8988T (cell line): ENCODE measurements around the gene SNX32.

Source experiments
- DNase-seq: peaks from one replicate; pipeline ENCODE4 v3.0.0; 2011

Gene SNX32

DNA sequence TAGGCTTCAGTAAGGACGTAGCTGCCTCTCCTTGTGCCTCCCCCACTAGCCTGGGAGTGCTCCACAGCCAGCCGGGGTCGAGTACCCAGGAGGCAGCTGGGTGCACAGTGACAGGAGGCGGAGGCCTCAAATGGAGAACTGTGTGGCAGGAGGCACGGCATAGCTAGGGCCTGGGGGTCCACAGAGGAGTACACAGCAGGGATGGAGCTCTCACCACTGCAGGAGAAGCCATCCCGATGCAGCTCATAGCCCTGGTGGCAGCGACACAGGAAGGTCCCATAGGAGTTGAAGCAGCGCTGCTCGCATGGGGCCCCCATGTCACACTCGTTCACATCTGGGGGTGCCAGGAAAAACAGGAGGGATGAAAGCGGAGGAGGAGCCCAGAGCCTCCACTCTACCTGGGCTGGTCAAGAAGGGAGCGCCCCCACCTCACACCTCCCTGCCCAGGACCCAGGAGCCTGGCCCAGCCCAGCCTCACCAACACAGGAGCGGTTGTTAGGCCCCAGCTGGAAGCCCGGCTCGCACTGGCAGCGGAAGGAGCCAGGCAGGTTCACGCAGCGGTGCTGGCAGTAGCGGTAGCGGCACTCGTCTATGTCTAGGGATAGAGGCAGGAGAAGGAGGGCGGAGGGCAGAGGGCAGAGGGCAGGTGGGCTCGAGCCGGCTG, 36.0 kb downstream of the SNX32 start:
- DNase-seq: no peak

DNA sequence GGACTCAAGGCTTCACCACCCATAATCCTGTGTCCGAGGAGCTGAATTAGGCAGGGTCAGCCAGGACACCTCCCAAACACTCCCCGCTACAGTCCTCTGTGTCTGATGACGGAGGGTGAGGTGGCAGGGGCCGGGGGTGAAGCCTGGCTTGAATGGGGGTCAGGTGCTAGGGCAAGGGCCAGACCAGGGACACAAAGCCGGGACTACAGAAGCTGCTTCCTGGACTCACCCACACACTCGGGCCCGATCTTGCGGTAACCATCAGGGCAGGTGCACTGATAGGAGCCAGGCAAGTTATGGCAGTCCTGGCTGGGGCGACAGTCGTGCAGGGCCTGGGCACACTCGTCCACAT, 36.5 kb downstream of the SNX32 start:
- DNase-seq: no peak

- no peak for DNase-seq
These were observed 37.2 kb downstream of the SNX32 start for GRCh38 chr11:65870706-65871681.

- DNase-seq: no peak
These were observed 38.2 kb downstream of the SNX32 start for GRCh38 chr11:65871811-65872548.

DNA sequence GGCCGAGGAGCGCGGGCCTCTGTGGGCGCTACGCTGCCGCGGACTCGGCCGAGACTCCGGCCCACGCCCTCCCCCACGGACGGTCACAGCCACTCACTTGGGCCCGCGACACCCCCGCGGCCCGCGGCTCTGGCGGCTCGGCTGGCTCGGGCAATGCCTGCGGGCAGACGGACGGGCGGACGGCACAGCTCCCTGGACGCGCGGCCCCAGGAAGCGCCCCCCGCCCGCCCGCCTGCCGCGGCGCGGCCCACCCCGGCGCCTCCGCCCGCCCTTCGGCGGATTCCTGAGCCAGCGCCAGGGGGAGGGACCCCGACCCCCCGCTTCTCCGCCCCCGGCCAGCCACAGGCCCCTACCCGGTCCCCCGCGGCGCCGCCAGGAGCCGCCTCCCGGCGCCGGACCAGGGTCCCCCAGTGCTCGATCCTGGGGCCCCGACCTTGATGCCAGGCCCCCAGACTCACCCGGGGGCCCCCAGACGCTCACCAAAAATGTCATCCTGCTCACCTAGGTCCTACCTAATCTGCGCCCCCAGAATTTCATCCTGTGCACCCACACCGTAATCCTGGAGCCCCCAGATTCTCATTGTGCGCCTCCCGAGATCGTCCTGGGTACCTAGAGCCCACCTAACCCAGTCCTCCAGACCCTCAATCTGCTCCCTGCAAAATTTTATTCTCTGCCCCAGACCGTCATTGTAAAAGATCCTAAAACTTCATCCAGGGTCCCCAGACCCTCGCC, 39.0 kb downstream of the SNX32 start, which contains the start of gene EFEMP2:
Gene EFEMP2, minus strand, starts transcription at position 215 of the 732 bp plus-strand sequence. CDS start 446 bp downstream, outside the sequence.
- DNase-seq: no peak

GRCh38 chr11:65873318-65874156, 39.8 kb downstream of the SNX32 start:
- peak; percentile 100 for DNase-seq

DNA sequence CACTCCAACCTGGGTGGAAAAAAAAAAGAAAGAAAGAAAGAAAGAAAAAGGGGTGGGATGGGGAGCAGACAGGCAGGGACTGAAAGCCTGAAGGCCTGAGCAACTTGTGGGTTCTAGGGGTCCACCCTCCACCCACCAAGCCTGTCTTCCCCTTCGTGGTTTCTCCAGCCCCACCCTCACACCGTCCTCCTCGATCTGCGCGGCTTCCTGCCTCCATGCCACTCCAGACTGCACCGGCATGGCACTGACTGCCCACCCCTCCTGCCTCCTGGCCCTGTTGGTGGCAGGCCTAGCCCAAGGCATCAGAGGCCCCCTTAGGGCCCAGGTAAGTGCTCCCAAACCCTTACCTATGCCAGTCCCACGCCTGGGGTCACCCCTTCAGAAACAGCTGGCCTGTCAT, 45.9 kb downstream of the SNX32 start, which contains the start of gene CTSW:
Gene CTSW, plus strand, starts transcription at position 221 of the 400 bp plus-strand sequence. Its CDS starts 18 bp downstream, at position 239.
- no peak for DNase-seq

- DNase-seq: no peak
These were observed 46.3 kb downstream of the SNX32 start for GRCh38 chr11:65880027-65880426.

GRCh38 chr11:65880844-65881421, 47.2 kb downstream of the SNX32 start:
- DNase-seq: no peak

- no peak for DNase-seq
These were observed 48.6 kb downstream of the SNX32 start for GRCh38 chr11:65882120-65883057.

- DNase-seq: no peak
These were observed 49.4 kb downstream of the SNX32 start for GRCh38 chr11:65883058-65883761.

GRCh38 chr11:65883786-65884715, 50.3 kb downstream of the SNX32 start:
- DNase-seq: no peak

- DNase-seq: peak; percentile 97
These were observed 50.9 kb downstream of the SNX32 start for GRCh38 chr11:65884716-65885092.

DNA sequence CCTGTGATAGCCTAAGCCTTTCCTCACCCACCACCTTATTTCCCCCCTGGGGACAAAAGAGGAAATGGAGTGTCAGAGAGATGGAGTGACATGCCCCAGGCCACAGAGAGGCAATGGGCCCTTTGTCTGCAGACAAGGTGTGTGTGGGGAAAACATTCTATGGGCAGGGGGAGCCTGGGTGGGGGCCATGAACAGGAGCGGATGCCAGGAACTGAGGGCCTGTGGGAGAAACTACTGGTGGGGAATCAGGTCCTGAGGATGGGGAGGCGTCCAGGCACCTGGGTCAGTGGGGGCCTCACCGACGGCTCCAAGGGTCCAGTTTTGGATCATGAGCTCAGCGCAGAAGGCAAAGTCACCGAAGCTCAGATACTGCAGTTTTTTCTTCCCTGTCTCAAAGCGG, 51.5 kb downstream of the SNX32 start:
- DNase-seq: no peak

DNA sequence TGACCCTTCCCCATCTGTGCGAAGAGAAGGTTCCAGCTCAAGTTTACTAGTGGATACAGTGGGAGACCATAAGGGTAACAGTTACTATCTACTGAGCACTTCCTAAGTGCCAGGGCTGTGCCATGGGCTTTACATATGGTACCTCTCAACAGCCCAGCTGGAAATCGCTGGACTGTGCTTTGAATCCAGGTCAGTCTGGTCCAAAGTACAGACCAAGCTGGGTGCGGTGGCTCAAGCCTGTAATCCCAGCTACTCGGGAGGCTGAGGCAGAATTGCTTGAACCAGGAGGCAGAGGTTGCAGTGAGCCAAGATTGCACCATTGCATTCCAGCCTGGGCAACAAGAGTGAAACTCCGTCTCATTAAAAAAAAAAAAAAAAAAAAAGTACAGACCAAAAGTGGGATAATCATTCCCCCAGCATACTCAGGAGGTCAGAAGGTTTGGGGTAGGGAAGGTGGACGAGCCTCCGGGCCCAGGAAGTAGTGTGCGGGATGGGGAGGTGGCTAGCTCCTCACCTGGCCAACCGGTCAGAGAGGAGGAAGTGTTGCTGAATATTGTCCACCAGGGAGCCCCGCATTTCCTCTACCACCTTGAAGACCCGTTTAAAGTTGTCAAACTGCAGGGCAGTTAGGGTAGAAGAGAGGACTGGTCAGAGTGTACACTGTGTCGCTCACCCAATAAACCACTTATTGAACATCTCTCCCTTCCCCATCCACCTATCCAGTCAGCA, 52.2 kb downstream of the SNX32 start:
- DNase-seq: no peak

DNA sequence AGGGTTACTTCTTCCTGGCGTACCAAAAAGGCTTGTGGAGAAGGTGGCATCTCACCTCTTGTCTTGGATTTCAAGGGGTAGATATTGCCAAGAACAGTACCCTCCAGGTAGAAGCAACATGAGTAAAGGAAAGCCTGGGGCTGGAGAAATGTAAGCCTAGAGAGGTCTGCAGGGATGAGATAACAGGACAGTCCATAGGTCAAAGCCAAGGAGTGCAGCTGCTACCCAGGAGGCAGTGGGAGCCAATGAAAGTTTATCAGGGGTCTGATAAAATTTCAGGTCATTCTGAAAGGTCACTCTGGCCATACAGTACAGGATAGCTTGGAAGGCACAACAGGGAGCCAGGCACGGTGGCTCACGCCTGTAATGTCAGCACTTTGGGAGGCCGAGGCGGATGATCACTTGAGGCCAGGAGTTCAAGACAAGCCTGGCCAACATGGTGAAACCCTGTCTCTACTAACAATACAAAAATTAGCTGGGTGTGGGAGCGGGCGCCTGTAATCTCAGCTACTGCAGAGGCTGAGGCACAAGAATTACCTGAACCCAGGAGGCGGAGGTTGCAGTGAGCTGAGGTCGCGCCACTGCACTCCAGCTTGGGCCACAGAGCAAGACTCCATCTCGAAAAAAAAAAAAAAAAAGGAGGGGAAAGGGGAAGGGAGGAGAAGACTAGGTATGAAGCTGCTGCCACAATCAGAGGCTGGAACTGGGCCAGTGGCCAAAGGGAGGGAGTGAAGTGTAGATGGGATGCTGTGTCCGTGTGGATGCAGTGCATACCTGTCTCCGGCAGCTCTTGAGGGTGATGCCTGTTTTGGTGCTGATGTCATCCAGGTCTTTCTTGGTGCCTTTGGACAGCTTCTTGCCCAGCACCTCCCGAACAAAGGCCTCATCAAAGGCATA, 53.3 kb downstream of the SNX32 start:
- no peak for DNase-seq
